OCI-LY7 (cell line): Measurements from ENCODE around the gene ZNRF1. TPM values are rescaled to one million over a fixed set of nuclear protein-coding genes. Genes with fewer than 3 reads are reported as not detected.

ENCODE experiments used
- BruUV-seq: library from RNA; stranded (reverse); fragments of 400-500 nt; replicated peaks from 2 replicates; lab custom pipeline; 2021; lab: Mats Ljungman, UMichigan
- CTCF ChIA-PET: fragments of 300-600 bp; sonication (Branson Sonifier 250); formaldehyde crosslinking; loops from one replicate; lab custom pipeline; 2022; ENCODE audit warnings: antibody characterized with exemption; ENCODE audit not compliant: unreplicated experiment; lab: Charles Lee
- POLR2A ChIA-PET: fragments of 300-600 bp; sonication (Branson Sonifier 250); formaldehyde crosslinking; loops from one replicate; lab custom pipeline; 2022; ENCODE audit warnings: antibody characterized with exemption; lab: Charles Lee
- DNase-seq: peaks from one replicate; pipeline ENCODE4 v3.0.0-alpha.2; 2015; ENCODE audit warnings: low spot score
- H2AFZ ChIP-seq: fragments of 200-600 bp; sonication (generic), shearing (Covaris generic); 2 replicates; pipeline ENCODE4 v1.6.1; 2014; ENCODE audit warnings: mild to moderate bottlenecking, antibody characterized with exemption, low read length, moderate library complexity
- H3K27ac ChIP-seq: fragments of 200-600 bp; sonication (generic); 2 replicates; pipeline ENCODE4 v1.5.1; 2014; ENCODE audit warnings: mixed run types, low read depth, mild to moderate bottlenecking, moderate library complexity, low read length, inconsistent platforms; ENCODE audit not compliant: poor library complexity, severe bottlenecking
- H3K36me3 ChIP-seq: fragments of 200-600 bp; sonication (generic); 2 replicates; pipeline ENCODE4 v1.6.1; 2014; ENCODE audit warnings: mild to moderate bottlenecking, antibody characterized with exemption, low read length, moderate library complexity, mixed read lengths; ENCODE audit not compliant: insufficient read depth
- H3K4me1 ChIP-seq: fragments of 200-600 bp; sonication (generic); 2 replicates; pipeline ENCODE4 v1.5.1; 2014; ENCODE audit warnings: mild to moderate bottlenecking, low read length; ENCODE audit not compliant: insufficient read depth, poor library complexity, severe bottlenecking
- H3K4me2 ChIP-seq: fragments of 200-600 bp; sonication (generic); 2 replicates; pipeline ENCODE4 v1.6.1; 2014; ENCODE audit warnings: mild to moderate bottlenecking, low read length
- H3K4me3 ChIP-seq: fragments of 200-600 bp; sonication (generic); 2 replicates; pipeline ENCODE4 v1.5.1; 2014; ENCODE audit warnings: mild to moderate bottlenecking, low read depth, low read length; ENCODE audit not compliant: poor library complexity, severe bottlenecking
- H3K79me2 ChIP-seq: fragments of 200-600 bp; sonication (generic); 2 replicates; pipeline ENCODE4 v1.6.1; 2016; ENCODE audit warnings: low read depth, mild to moderate bottlenecking, low read length, moderate library complexity, mixed read lengths; ENCODE audit not compliant: insufficient read depth
- H3K9me2 ChIP-seq: fragments of 200-600 bp; sonication (generic); 2 replicates; pipeline ENCODE4 v1.6.1; 2016; ENCODE audit warnings: mild to moderate bottlenecking, low read length, mixed read lengths; ENCODE audit not compliant: insufficient read depth
- H3K9me3 ChIP-seq: fragments of 200-600 bp; sonication (generic); 2 replicates; pipeline ENCODE4 v1.6.1; 2014; ENCODE audit warnings: mild to moderate bottlenecking, mixed run types, low read length, mixed read lengths
- H4K20me1 ChIP-seq: fragments of 200-600 bp; sonication (generic); 2 replicates; pipeline ENCODE4 v1.6.1; 2014; ENCODE audit warnings: mild to moderate bottlenecking, antibody characterized with exemption, low read length, moderate library complexity, mixed read lengths; ENCODE audit not compliant: insufficient read depth
- EZH2phosphoT487 ChIP-seq: fragments of 200-600 bp; sonication (generic); IDR thresholded peaks from 2 replicates; pipeline ENCODE4 v1.6.1; 2018; ENCODE audit warnings: low read depth, borderline replicate concordance, mild to moderate bottlenecking, mixed run types, antibody characterized with exemption, low read length, moderate library complexity, mixed read lengths
- intact Hi-C: fragments of 100-400 bp; cut with micrococcal nuclease; formaldehyde crosslinking; loops from one replicate; pipeline ENCODE4 v1.10.0; 2022; ENCODE audit not compliant: unreplicated experiment
- total RNA-seq, 2 experiments: library from RNA; depleted of rRNA in 1 of 2; stranded (reverse); fragments of >200 nt in 1 of 2; shearing (Covaris generic) in 1 of 2; gene quantifications; 2 replicates each; pipeline ENCODE4 v1.2.3, GENCODE V29; 2014 to 2022
- TF ChIP-seq, protein P1 (sequence below): fragments of 200-600 bp; sonication (generic); conservative IDR thresholded peaks from 2 replicates; pipeline ENCODE4 v1.5.1; 2014; ENCODE audit warnings: mild to moderate bottlenecking, antibody characterized with exemption, low read length, moderate library complexity, mixed read lengths

The ZNRF1 gene
- total RNA-seq, 2 experiments from 2014 or later: 11.8 to 23.7 TPM

- H3K27ac ChIP-seq: no peak overlapping the region
- no TSS peak for BruUV-seq
- no peaks in the 10 kb centered on the region for H4K20me1 ChIP-seq
- no peak overlapping the region for H3K4me3 ChIP-seq
- H3K4me1 ChIP-seq: no peaks in the 10 kb centered on the region
- no peak overlapping the region for H3K4me2 ChIP-seq
- CTCF ChIA-PET: no interaction called here
- H3K79me2 ChIP-seq: no peaks in the 10 kb centered on the region
- H3K9me3 ChIP-seq: no peaks in the 10 kb centered on the region
- H2AFZ ChIP-seq: no peak overlapping the region
- no peak for DNase-seq
- H3K9me2 ChIP-seq: no peaks in the 10 kb centered on the region
- POLR2A ChIA-PET: interaction anchor here (1.1 kb wide), 1 partner anchor 37 kb away, joined by 4 read pairs; no protein-coding TSS in a partner anchor
- TF ChIP-seq, protein P1, sequence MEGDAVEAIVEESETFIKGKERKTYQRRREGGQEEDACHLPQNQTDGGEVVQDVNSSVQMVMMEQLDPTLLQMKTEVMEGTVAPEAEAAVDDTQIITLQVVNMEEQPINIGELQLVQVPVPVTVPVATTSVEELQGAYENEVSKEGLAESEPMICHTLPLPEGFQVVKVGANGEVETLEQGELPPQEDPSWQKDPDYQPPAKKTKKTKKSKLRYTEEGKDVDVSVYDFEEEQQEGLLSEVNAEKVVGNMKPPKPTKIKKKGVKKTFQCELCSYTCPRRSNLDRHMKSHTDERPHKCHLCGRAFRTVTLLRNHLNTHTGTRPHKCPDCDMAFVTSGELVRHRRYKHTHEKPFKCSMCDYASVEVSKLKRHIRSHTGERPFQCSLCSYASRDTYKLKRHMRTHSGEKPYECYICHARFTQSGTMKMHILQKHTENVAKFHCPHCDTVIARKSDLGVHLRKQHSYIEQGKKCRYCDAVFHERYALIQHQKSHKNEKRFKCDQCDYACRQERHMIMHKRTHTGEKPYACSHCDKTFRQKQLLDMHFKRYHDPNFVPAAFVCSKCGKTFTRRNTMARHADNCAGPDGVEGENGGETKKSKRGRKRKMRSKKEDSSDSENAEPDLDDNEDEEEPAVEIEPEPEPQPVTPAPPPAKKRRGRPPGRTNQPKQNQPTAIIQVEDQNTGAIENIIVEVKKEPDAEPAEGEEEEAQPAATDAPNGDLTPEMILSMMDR: no peak
- intact Hi-C loops: no loop called here
- H3K36me3 ChIP-seq: no peaks in the 10 kb centered on the region
These were observed 46.1 kb downstream of the ZNRF1 start for GRCh38 chr16:75044800-75045361.

GRCh38 chr16:75045424-75045823, 46.6 kb downstream of the ZNRF1 start:
- intact Hi-C loops: no loop called here
- POLR2A ChIA-PET: interaction anchor here (0.7 to 1.1 kb wide), 3 partner anchors 14 to 192 kb away, joined by 4 to 8 read pairs (median 4); no protein-coding TSS in a partner anchor
- no TSS peak for BruUV-seq

DNA sequence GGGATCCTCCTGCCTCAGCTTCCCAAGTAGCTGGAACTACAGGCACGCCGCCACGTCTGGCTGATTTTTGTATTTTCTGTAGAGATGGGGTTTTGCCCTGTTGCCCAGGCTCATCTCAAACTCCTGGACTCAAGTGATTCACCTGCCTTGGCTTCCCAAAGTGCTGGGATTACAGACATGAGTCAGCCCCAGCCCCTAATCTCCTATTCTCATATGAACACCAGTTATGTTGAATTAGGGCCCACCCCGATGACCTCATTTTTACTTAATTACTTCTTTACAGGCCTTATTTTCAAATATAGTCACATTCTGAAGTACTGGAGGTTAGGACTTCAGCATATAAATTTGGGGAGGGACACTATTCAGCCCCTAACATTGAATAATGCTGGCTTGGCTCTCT, 49.2 kb downstream of the ZNRF1 start:
- ChIA-PET CTCF (no interaction called here), POLR2A (no interaction called here)
- no peaks in the 10 kb centered on the region for H3K9me2 ChIP-seq
- no peak overlapping the region for H3K4me3 ChIP-seq
- H3K36me3 ChIP-seq: no peaks in the 10 kb centered on the region
- H4K20me1 ChIP-seq: no peaks in the 10 kb centered on the region
- no peaks in the 10 kb centered on the region for H3K4me1 ChIP-seq
- no peak overlapping the region for H2AFZ ChIP-seq
- H3K9me3 ChIP-seq: no peaks in the 10 kb centered on the region
- intact Hi-C loops: no loop called here
- DNase-seq: no peak
- H3K79me2 ChIP-seq: no peaks in the 10 kb centered on the region
- no peak overlapping the region for H3K4me2 ChIP-seq
- no TSS peak for BruUV-seq
- TF ChIP-seq EZH2phosphoT487: no peak
- TF ChIP-seq, protein P1: no peak
- no peak overlapping the region for H3K27ac ChIP-seq

More at GRCh38 chr16:75045424-75045823, 46.6 kb downstream of the ZNRF1 start:
- H2AFZ ChIP-seq: no peak overlapping the region
- CTCF ChIA-PET: no interaction called here
- no peaks in the 10 kb centered on the region for H3K4me1 ChIP-seq
- H3K27ac ChIP-seq: no peak overlapping the region
- H3K9me3 ChIP-seq: no peaks in the 10 kb centered on the region
- no peaks in the 10 kb centered on the region for H4K20me1 ChIP-seq
- no peak overlapping the region for H3K4me3 ChIP-seq
- H3K9me2 ChIP-seq: no peaks in the 10 kb centered on the region
- no peaks in the 10 kb centered on the region for H3K36me3 ChIP-seq
- H3K79me2 ChIP-seq: no peaks in the 10 kb centered on the region
- no peak for TF ChIP-seq EZH2phosphoT487
- TF ChIP-seq, protein P1: no peak
- DNase-seq: no peak
- H3K4me2 ChIP-seq: no peak overlapping the region
